Kidney tubule cell (primary cell): ENCODE results near the gene FBXO36.
"Not testable (repeated sequence)": the region's sequence is repeated elsewhere in the genome, so short reads cannot be mapped to it uniquely, and the experiment has no call there.

Experiments used
- DNase-seq: peaks from one replicate; pipeline ENCODE4 v3.0.0-alpha.2; 2018; ENCODE audit warnings: low spot score

FBXO36 gene, protein sequence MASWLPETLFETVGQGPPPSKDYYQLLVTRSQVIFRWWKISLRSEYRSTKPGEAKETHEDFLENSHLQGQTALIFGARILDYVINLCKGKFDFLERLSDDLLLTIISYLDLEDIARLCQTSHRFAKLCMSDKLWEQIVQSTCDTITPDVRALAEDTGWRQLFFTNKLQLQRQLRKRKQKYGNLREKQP

DNA sequence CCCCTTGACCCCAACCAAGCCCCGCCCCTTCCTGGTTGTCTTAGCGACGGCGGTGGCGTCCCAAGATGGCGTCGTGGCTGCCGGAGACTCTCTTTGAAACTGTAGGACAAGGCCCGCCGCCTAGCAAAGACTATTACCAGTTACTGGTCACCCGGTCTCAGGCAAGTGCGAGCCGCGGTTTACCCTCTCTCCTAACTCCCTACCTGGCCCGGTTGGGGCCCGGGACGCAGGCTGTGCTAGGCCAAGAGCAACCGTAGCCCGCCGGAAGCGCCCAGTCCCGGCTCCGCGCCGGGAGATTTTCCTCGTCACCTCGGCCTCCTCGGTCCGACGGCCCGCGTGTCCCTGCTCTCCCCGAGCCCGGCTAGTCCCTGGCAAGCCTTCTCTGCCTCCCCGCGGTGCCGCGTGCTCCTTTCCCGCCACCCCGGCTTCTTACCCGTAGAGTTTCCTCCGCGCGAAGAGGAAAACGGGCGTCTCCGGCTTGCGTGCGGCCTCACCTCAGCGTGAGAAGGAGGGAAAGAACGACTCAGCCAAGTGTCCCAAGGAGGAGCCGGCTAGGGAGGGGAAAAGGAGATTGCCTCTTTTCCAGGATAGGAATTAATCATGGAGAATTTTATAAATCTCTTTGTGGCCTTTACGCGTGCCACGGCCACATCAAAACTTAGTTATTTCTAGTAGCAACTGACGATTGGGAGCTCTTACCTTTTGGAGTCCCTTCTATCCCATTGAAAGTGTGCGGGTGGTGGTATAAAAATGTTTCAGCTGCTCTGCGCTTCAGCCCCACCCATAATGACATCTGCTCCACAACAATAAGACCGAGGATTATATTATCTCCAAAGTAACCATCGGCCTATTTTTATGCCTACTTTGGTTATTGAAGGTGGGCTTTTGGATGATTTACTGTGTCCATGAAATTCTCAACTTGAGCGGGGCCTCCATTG lies at the start of gene FBXO36:
FBXO36 (plus strand) TSS at position 55 of the 938 bp plus-strand sequence; CDS start at position 66, 11 bp downstream.
- peak; percentile 72 for DNase-seq

DNA sequence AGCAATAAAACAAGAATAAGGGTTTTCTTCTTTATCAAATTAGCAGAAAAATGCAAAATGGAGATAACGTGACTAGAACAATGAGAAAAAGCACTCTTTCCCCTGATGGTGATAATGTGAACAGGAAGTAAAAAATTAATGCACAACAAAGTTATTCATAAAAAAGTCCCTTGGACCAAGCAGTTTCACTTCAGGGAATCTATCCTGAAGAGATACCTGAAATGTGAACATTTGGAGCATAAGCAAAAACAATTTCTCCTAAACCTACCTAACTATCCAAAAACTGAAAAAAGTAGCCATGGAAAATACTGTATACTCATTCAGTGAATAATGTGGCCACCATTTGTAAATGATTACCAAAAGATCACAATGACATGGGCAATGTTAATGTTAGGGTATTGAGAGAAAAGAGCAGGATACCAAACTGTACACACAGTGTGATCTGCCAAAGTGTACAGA lies 49.2 kb upstream of the FBXO36 start:
- peak; percentile 40 for DNase-seq

DNA sequence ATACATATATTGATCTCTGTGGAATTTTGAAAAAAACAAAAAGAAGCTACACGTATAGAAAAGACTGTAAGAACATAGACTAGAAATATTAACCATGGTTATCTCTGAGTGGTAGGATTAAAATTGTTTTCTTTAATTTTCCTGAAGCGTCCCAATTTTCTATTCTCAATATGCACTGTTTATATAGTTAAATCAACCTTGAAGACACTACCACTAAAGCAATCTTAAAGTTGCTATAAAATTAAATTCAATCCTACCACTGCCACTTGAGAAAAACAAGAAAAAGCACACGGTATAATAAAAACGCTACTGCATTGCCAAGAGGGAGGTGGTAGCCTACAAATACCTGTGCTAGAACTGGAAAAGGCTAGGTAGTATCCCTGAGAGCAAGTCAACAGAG lies 47.7 kb upstream of the FBXO36 start:
- DNase-seq, result no peak

DNA sequence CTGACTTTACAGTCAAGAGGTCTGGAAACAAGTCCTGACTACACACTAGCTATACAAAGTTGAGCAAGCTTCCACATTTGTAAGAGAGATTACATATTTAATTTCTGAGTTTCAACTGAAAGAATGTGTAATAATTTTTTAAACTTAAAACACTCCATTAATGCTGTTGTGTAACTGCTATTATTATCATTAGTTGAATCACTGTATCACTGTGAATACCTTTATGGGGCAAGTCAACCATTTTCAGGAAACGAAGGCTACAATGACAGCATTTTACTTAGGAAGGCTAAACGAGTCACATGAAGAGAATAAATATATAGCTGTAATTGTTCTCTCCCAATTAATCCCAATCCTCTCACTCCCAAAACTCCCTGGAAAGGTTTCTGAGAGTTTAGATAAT lies 46.8 kb upstream of the FBXO36 start:
- DNase-seq, result no peak

DNA sequence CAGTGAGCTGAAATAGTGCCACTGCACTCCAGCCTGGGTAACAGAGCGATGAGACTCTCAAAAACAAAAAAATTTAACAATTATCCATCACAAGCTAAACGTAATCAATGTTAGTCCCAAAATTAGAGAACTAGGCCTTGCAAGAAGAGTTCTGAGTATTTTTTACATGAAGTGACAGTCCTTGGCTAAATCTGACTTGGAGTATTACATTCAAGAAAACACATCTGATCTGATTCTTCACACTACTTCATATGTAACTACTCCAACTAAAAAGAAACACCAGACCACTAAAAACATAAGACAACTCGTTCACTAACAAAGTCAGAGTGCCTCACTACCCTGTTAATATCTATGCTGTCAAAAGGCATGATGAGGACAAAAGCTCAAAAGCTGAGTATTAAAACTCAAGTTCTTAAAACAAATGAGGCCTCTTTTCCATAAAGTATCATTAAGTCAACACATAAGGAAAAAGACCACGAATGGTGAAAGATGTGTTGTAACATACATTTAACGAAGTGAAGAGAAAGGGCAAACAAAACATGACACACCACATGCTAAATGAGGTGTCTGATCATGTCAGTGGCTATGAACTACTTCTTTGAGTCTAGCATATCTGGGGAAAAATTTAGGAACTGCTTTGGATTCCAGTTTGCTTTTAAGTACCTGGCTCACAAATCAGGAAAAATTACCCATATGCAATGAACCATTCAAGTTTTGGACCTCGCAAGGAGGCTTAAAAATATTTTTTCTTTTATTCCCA lies 42.9 kb upstream of the FBXO36 start:
- no peak for DNase-seq

DNA sequence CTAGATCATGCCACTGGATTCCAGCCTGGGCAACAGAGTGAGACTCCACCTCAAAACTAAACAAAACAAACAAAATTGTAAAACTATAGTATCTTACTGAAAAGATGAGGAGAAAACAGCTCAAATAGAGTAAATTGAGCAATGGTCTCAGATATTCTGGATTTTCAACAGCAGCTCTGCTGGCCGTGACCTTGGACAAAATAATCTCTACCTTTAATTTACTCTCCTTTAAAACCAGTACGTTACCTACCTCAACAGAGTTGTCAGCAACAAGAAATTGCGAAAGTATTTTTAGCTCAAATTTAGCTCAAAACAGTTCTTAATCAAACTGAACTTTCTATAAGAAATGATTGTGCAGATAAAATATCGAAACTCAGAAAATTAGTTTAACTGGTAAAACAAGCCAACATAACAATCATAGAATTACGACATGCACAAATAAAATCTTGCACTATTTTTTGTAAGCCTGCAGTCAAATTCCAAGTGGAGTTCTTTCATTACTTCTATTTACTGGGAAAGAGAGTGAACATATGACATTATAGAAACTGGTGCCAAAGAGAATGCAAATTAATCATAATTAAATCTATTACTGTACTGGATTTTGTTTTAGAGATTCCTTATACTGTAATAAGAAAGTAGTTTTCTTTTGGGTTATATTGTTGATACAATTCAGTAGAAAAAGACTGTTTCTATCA lies 41.3 kb upstream of the FBXO36 start:
- DNase-seq, result no peak

DNA sequence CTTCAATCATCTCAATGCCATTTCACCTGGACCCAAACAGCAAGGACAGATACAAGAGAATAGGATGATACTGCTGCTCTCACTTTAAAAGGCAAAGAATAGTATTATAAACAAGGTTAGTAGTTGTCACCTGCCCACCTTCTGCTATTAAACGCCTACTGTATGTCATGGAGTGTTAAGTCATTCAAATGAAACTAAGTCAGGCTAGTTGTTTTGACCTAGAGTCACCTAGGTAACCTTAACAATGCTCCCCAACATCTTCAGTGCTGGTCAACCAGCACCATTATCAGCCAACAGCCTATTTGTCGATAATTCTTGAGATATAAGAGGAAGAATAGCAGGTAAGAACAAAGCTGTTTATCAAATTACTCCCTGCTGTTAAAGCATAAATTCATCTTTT lies 39.7 kb upstream of the FBXO36 start:
- DNase-seq, result no peak

DNA sequence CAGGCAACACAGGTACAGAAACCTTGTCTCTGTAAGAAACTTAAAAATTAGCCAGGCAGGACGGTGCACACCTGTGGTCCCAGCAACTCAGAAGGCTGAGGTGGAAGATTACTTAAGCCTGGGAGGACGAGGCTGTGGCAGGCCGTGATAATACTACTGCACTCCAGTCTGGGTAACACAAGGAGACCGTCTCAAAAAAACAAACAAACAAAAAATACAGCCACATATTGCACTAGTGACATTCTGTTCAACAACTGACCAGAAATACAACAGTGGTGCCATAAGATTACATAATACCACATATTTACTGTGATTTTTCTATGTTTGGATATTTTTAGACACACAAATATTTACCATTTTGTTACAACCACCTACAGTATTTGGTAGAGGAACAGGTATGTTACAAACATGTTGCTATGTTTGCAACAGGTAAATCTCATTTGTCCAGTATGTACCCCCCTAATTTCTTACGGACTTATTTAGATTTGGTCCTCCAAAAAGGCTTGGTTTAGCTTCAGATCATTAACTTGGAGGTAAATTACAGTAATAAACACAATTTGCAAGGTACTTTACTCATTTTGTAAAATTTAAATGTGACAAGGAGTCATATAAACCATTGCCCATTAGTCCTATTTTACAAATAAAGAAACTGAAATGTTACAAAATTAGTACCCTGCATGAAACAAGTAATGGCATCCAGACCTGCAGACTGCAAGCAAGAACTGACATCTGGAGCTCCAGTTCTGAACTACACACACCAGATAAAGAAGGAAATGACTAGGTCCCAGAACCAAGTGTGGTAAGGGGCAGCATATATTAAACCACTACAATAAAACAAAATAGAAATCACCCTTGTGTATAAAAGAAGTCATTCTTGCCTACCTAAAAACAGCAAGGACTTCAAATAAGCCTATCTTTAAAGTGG lies 37.3 kb upstream of the FBXO36 start:
- DNase-seq, result no peak

DNA sequence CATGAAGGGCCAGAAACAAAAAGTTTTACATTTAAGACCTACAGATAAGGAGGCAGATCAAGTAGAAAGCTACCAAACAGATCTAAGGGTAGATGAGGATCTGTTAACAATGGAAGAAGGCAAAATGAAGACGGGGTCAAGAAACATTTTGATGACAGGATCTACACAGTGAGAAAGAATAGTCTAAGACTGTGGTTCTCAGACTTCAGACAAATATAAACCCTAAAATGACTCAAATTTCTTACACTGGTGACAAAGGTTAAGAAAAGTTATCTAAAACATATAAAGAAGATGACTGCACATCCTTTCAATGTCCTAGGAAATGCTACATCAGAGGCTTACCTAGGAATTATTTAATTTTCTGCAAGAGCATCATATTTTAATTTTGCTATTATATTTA lies 34.9 kb upstream of the FBXO36 start:
- DNase-seq, result no peak

DNA sequence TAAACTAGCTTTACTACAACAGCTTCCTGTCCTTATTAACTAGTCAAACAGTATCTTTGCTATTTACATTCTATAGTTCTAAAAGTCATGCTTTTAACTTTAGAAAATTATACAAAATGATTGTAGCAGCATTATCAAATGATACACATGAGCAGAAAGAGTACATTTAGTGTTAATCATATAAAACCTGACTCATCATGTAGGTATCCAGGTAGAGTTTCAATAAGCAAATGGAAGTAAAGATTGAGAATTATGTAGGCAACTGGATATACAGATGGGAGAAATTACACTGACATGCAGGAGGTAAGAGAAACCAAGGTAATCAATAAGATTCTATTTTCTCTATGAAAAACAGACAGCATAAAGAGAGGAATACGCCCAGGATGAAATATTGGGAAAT lies 34.3 kb upstream of the FBXO36 start:
- DNase-seq, result no peak

DNA sequence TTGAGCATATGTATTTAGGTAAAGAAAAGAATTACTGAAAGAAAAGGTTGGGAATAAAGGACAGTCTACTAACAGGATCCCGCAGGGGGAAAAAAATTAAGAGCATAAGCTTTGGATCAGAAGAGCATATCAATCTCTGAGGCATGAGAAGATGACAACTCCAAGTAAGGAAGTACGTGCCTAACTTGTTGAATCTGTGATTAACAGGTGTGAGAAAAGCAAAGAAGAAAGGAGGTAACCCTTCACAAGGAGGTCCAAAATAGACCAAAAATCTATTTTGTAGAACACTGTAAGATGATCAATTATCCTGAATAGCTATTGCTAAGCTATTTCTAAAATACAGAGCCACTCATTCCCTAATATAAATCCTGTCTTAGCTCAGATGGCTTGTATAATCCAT lies 33.3 kb upstream of the FBXO36 start:
- no peak for DNase-seq

DNA sequence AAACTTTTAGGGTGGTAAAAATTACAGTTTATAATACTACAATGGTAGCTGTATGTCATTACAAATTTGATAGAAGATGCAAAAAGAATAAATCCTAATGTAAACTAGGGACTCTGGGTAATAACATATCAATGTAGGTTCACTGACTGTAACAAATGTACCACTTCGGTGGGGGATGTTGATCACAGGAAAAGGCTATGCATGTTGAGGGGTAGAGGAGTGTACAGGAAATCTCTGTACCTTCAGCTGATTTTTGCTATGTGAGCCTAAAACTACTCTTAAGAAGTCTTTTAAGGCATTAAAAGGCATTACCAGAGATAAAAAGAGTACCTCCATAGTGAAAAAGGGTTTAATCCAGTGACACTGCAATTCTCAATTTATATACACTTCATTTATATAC lies 25.4 kb upstream of the FBXO36 start:
- DNase-seq, result no peak

DNA sequence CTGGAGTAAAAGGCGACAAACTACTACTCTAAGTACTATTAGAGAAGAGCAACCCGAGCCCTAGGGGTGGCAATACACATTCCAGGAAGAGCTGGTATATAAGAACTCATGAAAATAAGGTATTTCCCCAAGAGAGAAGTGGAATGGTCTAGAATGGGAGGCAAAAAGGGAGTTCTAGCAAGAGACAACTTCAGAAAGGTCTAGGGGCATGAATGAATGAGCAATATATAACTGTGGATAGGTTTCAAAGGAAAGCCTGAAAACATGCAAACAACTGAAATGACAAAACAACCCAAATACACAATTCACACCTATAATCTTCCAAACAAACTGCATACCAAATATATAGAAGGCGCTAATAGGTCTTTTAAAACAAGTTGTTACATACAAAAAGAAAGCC lies 22.7 kb upstream of the FBXO36 start:
- DNase-seq, result no peak

DNA sequence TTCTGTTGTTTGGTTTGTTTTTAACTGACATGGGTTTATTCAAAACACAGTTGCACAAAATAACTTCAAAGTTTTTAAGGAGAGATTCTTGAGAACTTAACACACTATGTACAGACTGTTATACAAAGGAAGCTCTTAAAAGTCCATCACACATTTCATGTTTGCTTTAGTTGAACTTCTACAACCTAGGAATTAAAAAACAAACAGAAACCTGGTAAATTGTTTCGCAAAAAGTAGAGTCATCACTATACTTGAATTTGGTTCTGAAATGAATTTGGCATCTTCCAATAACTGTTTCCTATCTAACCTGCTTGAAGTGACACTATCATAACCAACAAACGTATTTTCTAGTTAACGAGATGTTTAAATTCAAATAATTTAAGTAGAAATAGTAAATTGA lies 22.3 kb upstream of the FBXO36 start:
- no peak for DNase-seq

DNA sequence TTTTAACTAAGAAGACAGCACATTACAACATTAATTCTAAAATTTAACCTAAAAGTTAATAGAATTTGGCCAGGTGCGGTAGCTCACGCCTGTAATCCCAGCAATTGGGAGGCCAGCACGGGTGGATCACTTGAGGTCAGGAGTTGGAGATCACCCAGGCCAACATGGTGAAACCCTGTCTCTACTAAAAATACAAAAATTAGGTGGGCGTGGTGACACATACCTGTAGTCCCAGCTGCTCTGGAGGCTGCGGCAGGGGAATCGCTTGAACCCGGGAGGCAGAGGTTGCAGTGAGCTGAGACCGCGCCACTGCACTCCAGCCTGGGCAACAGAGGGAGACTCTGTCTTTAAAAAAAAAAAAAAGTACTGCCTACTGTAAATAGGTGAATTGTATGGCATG lies 21.8 kb upstream of the FBXO36 start:
- not testable (repeated sequence) for DNase-seq

DNA sequence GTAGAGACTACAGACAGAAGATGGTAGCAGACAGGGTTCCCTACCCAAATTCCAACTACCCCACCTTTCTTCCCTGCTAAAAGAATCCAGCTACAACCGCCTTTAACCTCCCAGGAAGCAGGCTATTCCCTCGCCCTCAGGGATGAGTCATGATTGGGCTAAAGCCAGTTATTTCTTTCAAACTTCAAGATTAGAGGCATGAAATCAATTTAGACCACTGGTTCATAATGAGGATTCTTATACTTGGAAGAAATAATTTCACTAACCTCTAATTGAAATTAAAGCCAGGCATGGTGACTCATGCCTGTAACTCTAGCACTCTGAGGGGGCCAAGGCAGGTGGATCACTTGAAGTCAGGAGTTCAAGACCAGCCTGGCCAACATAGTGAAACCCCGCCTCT lies 20.5 kb upstream of the FBXO36 start:
- peak; percentile 71 for DNase-seq

DNA sequence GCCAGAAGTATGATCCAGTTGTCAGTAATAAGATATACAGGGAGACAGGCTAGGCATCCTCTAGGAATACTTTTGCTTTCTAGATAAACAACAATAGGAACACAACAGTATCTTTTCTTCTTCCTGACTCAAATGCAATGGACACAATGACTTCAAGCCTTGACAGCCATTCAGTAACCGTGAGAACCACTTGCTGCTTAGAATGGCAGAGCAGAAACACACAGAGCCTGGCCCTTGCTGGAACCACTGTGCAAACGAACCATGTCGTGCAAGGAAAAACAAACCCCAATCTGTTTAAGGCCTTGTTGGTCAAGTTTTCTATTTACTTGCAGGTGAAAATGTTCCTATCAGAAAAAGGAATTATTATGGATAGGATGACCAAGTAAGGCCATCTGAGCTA lies 19.3 kb upstream of the FBXO36 start:
- DNase-seq, result no peak

DNA sequence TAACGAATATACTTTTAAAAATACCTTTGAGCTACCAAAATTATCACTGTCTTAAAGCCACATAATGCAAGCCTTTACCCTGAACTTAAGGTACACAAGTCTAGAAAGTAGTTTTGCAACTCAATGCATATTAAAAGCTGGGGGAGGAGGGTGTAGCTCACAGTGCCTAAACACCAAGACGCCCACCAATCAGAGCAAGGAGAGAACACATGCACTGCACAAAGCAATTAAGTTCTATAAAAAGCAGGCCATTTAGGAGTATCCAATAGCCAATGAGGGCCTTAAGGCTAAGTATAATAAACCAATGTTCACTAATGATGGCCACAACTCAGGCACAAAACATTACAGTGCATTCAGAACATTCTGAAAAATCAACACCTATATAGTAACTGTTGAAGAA lies 16.7 kb upstream of the FBXO36 start:
- DNase-seq, result no peak

DNA sequence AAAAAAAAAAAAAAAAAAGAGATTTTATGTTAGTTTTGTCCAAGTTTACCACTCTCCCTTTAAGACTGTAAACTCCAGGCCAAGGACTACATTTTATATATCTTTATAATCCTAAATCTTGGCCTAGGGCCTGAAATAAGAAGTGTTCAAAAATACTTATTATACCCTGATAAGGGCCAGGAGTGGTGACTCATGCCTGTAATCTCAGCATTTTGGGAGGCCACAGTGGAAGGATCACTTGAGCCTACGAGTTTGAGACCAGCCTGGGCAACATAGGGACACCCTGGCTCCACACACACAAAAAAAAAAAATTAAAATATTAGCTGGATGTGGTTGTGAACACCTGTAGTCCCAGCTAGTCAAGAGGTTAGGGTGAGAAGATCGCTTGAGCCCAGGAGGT lies 13.2 kb upstream of the FBXO36 start:
- DNase-seq, result no peak

DNA sequence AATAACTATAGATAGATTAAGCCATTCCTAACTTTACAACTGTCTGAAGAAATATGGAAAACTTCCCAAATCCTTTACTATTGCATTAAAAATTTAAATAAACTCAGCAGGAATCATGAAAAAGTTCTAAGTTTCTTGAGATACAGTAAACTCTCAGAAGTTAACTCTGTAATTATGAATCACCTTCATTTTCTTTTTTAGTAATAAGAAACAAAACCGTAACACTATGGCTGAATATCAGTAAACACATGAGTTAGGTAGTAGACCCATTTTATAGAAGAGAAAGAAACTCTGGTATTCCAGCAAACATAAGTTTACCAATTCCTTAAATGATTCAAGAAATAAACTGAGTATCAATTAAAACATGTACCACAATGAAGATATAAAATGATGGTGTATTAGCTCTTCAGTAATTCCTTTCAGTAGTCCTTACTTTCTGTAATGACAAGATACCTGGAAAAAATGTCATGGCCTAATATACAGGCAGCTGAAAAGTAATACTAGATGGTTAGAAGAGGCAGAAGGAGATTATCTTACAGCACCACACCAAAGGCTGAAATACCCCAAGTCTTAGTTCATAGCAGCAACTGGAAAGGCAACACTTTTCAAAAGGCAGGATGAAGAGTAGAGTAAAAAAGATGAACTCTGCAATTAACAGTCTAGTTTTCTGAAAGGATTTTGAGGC lies 12.0 kb upstream of the FBXO36 start:
- DNase-seq, result no peak
